GM21423 (cell line): ENCODE measurements around the gene TNS4.
A peak's percentile ranks its signal among the peaks of the same experiment; 100 is the strongest.

Experiments
- ATAC-seq: cut with Tn5 transposase; IDR thresholded peaks from one replicate; pipeline ENCODE4 v1.9.1; 2021; ENCODE audit warnings: mild to moderate bottlenecking, moderate library complexity; ENCODE audit not compliant: unreplicated experiment

The TNS4 gene

DNA sequence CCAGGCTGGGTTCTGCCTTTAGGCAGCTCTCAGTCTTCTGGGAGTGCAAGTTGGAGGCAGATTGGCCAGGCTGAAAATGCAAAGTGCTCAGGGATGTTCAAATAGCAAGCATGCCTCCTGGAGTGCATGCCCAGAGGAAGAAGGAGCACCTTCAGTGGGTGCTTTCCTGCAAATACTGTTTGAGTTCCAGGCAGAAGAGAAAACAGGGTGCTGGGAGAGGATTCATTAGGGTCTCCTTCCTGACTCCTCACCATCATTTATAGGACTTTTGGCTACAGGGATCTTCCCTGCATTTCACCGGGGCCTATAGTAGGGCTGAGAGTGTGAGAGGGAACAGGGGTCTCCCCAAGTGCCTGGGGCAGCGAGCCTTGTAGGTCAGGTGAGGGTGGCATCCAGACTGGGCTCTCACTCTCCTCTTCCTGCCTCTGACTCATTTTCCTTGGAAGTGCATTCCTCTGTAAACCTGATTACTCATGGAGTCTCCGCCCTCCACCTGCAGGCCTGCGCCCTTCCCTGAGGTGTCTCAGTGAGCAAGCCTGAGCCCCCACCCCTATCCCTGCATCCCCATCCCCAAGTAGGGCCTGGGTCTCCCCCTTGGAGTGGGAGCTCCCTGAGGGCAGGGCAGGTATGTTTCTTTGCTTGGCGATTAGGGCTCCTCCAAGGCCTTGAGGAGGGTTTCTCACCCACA lies 17.1 kb upstream of the TNS4 start:
- ATAC-seq: no peak

DNA sequence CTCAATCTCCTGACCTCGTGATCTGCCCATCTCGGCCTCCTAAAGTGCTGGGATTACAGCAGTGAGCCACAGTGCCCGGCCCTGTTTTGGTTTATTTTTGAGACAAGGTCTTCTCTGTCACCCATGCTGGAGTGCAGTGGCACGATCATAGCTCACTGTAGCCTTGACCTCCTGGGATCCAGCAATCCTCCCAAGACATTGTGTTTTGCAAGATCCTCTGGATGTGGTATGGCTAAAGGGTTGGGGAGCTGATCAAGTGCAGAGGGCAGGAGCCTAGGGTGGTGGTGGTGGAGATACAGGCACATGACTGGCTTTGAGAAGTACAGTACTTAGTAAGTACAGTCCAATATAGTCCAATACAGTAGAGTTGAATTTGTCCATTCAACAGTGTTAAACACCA lies 16.6 kb upstream of the TNS4 start:
- ATAC-seq: no peak

DNA sequence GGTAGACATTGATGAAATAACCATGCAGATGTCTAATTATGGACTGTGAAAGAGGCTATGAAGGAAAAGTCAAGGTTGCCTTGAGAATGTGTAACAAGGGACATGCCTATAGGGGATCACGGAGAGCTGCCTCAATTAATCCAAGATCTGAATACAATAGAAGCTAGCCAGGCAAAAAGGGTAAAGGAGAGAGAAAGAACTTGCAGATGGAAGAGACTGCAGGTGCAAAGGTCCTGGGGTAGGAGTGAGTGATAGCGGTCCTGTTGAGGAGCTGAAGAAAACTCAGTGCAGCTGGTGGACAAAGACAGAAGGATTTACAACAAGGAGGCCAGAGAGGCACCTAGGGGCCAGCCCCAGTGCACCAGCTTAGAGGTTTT lies 15.9 kb upstream of the TNS4 start:
- no peak for ATAC-seq

DNA sequence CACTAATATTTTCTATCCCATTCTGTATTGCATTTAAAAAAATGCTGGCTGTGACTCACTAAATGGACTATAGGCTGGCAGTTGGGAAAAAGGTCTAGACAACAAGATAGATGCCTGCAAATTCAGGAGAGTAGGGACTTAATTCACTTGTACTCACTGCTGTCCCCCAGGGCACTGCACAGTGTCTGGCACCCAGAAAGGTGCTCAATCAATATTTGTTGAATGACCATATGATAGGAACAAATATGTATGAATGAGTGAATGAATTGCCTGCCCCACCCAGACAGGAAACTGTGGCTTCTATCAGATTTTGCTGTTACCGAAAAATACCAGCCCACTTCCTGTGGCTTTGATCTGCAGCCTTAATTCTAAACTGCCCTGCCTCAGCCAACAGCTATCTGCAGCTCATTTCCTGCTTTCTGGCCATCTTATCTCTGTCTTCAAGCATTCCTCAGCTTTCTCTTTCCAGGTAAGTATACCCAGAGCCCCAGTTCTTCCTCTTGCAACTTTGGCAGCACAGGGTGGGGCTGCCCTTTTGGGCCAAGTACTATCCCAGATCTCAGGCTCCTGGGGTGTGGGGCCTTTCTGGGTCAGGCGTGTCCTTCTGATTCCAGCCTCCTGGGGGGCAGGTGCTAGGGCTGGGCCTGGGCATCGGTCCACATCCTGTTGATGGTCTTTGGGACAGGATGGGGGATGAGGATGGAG lies 15.3 kb upstream of the TNS4 start:
- ATAC-seq: peak; percentile 60

DNA sequence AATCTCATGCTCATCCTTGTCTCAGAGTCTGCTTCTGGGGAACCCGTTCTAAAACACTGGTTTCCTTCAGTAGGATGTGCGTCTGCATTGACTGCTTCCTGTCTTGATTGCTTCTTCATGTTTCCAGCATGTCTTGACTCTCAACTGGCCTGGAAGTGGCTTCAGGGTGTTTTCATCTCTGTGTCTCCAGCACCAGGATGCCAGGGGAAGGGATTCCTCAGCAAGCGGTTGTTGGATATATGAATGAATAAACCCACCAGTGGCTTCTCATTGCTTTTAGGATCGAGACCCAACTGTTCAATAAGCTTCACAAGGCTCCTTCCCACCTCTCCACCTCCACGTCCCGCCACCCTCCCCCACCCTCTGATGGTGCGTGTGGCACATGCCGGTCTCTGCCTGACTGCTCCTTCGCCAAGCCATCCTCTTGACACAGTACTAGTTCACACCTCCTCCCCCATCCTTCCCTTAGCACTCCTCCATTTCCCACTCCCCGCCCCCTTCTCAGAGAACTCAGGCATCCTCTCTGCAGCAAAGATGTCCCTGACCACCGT lies 14.1 kb upstream of the TNS4 start:
- ATAC-seq: no peak

DNA sequence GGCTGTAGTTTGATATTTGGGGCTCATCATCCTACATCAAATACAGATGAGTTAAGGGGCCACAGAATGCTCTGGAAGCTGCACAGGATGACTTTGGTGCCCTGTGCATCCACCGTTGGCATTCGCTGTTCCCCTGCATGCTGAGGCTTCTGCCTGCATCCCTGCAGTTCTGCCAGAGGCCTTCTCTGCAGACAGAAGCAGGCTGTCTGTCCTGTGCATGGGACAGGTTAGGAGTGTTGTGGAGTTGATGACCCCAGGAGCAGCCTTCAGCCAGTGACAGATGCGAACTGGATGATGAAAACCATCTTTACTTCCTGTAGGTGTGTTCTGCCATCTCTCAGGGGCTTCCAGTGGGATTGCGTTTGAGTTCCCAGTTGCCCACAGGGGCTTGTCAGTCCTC lies 13.6 kb upstream of the TNS4 start:
- ATAC-seq: no peak

DNA sequence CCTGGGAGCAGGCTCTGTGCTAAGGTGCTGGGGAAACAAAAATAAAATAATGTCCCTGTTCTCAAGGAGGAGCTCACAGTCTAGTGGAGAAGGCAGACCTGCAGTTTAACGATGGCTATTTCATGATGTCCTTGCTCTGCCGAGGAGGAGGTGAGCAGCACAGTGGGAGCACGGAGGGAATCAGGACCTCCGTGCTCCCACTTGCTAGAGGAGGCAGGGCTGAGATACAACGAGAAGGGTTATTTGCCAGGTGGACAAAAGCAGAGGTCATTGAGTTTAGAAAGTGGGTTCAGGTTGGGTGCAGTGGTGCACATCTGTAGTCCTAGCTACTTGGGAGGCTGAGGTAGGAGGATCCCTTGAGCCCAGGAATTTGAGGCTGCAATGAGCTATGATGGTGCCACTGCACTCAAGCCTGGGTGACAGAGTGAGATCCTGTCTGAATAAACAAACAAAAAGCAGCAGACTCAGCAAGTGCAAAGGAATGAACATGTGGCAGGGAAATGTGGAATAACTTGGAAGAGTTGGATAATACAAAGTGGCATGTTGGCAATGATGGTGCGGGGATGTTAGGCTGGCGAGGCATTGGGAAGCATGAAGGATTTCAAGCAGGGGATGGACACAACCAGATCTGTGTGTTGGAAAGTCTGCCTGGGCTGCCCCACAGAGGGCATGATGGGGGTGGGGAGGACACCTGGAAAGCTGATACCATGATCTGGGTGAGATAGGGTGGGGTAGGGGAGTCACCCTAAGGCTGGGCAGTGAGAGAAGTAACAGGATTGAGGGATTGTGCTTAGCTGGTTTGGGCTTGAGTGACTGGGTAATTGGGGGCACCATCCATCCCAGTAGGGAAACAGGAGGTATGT lies 12.8 kb upstream of the TNS4 start:
- no peak for ATAC-seq

DNA sequence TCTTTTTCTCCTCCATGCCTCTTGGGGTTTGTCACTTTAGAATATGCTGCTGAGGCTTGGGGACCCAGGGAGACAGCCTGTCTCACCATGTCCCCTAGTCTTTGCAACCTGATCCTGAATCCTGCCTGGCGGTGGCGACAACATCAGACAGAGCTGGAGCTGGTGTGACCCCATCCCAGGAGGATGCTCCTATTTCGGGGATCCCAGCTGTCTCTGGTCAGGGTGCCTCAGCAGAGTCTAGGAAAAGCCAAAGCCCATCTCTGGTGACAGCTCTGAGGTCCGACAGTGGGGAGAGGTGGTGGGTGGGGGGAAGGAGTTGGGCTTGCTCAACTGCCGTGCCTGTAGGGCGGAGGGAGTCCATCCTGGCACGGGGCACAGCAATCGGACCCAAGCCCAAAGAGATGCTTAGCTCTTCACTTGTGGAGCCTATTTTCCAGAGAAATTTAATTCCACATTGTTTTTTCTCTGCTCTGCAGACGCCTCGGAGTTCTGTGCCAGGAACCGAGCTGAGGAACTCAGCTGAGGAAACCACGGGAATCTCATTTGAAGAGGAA lies 10.3 kb upstream of the TNS4 start:
- ATAC-seq: no peak

DNA sequence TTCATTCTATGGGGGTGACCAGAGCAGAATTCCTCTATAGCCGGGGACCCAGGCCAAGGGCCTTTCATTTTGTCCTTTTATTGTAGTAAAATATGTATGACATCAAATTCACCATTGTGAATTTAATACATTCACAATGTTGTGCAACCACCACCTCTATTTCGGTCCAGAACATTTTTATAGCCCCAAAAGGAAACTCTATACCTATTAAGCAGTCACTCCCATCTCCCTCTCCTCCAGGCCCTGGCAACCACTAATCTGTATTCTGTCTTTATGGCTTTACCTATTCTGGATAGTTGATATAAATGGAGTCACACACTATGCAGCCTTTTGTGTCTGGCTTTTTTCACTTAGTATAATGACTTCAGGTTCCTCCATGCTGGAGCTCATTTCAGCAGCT lies 9.7 kb upstream of the TNS4 start:
- no peak for ATAC-seq

DNA sequence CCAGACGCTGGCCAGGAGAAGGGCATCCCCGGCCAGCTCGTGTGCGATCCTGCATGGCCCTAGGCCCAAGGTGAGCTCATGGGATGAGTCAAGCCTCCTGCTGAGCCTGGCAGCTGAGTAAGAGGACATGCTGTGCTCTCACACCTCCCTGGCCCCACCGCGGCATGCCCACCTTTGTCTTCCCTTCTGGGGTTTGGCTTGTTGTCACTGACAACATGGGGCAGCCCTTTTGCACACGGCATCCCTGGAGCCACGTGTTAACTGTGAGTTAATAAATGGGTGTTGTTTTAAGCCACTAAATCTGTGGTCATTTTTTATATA lies 8.9 kb upstream of the TNS4 start:
- no peak for ATAC-seq

DNA sequence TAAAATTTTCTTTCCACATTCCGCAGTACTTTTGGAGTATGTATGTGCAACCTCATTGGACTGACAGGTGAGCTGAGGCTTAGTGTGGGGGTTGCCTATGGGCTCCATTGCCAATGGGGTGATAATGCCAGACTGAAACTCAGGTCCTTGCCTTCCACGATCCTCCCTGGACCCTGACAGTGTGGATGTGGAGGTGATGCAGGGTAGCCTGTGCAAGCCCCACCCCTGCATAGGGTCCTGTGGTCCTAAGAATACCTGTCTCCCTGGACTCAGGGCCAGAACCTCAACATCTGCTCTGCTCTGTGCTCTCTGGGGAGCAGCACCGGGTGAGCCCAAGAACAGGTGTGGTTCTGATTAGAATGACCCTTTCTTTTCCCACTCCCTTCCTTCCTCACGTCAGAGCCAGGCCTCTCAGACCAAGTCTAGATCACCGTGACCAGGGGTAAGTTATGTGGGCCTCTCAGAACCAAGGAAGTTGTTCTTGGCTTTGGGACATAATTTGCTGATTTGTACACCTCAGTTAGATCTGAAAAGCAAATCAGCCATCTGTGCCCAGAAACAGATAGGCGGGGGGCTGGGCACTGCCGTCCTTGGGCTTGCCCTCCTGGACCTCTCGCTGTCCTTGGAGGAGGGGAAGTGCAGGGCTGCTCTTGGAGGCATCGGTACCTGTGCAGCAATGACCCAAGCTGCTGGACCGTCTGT lies 8.4 kb upstream of the TNS4 start:
- ATAC-seq: no peak

DNA sequence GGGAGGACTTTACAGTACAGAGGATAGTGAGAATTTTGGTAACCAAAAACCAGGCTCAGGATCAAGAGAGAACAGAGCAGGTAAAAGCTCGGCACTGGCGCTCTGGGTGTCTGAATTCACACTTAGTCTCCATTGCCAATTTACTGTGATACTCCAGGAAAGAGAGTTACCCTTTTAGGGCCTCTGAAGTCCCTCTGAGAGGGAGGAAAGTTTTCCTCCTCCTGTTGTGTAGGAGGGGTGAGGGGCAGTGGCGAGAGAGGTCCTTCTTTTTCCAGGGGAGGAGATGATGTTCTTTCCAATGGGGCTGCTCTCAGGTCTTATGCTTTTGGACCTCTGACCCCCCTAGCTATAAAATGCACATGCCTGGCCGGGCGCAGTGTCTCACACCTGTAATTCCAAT lies 5.4 kb upstream of the TNS4 start:
- ATAC-seq: no peak

DNA sequence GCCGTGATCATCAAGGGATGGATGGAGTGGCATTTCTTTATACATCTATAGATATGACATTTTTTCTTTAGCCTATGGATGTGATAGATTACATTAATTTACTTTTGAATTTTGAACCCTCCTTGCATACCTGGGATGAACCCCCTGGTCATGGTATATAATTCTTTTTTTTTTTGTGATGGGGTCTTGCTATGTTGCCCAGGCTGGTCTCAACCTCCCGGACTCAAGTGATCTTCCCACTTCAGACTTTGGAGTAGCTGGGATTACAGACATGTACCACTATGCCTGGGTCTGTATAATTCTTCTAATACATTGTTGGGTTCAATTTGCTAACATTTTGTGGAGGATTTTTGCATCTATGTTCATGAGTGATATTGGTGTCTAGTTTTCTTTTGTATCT lies 1.7 kb upstream of the TNS4 start:
- ATAC-seq: no peak

DNA sequence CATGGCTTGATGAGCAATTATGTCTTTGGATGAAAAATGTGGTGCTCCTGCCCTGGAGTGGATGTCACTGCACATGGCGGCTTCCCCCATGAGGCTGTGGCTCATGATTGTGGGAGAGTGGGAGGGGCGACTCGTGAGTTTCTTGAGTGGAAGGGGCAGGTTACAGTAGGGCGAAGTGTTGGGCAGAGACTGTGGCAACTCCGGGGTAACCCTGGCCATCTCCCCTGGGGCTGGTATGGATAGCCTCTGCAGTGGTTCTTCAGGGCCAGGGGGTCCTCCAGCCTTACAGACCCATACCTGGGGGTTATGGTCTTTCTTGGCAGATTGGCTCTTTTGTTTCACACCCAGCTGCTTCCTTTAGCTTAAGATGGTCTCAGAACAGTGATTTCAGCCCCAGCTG lies 1.3 kb upstream of the TNS4 start:
- no peak for ATAC-seq

DNA sequence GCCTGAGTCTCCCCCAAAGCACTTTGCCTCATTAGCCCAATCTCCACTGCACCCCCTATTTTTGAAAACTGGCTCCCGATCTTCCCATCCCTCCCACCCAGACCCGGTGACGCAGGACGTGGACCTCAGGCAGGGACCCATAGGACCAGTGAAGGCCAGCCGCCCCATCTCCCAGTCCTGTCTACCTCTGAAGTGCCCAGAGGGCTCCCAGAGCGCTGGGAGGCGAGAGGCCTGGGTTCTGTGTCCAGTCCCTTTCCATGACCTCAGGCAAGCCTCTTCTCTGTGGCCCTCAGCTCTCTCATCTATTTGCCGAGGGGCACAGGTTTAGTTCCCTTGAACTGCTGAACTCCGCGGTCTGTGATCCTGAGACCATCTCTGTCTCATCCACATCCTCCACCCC lies 714 bp downstream of the TNS4 start:
- ATAC-seq: no peak

DNA sequence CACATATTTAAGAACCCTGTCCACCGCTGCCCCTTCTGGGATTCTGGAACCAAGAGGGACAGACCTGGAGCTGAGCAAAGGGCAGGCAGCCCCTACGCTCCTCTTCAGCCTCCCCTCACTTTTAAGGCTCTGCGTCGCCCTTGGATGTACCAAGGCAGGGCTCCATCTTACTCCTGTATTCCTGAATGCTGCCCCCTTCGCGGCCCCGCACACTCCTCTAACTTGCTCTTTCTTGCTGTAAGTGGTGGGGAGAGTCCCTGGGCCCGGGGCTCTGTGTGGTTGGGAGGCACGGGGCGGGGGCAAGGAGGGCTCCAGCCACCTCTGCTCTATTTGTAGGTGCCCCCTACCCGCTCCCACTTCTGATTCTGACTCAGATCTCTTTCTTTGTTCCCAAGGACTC lies 1.2 kb downstream of the TNS4 start:
- no peak for ATAC-seq

DNA sequence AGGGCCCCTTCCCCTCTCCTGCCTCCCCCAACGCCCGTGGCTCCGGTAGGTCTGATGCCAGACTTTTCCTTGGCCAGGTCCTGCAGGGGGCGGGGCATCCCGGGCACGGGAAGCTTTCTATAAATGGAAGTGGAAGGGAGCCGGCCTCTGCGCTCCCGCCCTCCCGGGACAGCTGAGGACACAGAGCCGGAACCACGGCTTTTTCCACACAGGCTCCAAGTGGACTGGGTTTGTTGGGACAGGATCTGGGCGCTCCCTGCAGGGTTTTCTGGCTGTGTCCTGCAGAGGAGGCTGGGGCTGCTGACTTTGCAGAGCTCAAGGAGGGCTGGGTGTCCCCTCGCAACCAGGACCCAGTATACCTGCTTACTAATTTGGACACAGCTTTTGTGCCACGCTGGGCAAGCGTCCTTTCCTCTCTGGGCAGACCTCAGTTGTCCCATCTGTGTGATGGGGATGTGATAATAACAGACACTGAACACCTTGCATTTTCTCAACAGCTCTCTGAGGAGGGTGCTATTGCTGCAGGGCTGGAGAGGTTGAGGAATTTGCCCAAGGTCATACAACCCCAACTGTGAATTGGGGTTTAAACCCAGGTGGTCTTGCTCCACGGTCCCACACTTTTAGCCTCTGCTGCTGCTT lies 1.8 kb downstream of the TNS4 start:
- ATAC-seq: no peak

DNA sequence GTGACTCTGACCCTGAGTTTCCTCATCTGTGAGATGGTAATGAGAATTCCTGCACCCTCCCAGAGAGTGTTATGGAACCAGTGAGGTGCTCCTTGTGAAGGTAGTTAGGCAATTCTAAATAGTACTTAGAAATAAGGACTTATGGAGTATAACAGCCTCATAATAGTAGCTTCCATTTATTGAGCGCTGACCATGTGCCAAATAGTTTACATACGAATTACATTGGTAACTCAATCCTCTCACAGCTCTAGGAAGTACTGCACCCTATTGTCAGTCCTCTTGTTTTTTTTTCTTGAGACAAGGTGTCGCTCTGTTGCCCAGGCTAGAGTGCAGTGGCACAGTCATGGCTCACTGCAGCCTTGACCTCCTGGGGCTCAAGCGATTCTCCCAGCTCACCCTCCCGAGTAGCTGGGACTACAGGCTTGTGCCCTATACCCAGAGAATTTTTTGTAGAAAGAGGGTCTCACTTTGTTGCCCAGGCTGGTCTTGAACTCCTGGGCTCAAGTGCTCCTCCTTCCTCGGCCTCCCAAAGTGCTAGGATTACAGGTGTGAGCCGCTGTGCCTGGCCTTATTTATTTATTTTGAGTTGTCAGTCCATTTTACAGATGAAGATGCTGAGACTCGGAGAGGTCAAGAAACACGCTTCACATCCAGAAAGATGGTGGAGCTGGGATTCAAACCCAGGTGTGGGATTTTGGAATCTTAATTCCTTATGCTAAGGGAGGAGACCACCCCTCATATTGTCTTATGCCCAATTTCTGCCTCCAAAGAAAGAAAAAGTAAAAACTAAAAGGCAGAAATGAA lies 2.9 kb downstream of the TNS4 start:
- no peak for ATAC-seq

DNA sequence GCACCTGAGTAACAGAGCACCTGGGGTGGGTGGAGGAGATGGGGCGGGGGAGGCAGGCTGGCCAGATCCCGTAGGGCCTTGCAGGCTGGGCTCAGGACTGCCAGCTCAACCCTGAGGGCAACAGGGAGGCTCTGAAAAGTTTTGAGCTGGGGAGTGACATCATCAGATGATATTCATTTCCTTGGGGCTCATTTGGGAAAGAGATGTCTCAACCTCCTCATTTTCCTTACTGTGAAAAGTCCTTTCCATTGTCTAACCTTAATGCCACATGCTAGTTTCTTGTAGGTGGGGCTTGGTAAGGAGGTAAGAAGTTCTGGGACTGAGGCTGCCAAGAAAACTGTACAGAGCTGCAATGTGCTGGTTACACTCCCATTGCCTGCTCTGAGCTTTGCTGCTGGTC lies 3.7 kb downstream of the TNS4 start:
- no peak for ATAC-seq
